Measurements from ENCODE around the gene USP17L20. TPM values are rescaled to one million over a fixed set of nuclear protein-coding genes. Genes with fewer than 3 reads are reported as not detected.

The USP17L20 gene
- total RNA-seq, 1 donor from 2014 or later: not detected

Other genes starting within 250 kb of the USP17L20 start
- gene FAM90A26, start 87.7 kb upstream of the USP17L20 start, total RNA-seq: not detected in 2 replicates
- not detected in 2 replicates for gene USP17L10, start 47.5 kb upstream of the USP17L20 start, total RNA-seq
- gene USP17L11, start 42.7 kb upstream of the USP17L20 start, total RNA-seq: not detected in 2 replicates
- gene USP17L12, start 38.0 kb upstream of the USP17L20 start, total RNA-seq: not detected in 2 replicates
- gene USP17L13, start 33.2 kb upstream of the USP17L20 start, total RNA-seq: not detected in 2 replicates
- not detected in 2 replicates for gene USP17L15, start 23.7 kb upstream of the USP17L20 start, total RNA-seq
- gene USP17L17, start 14.2 kb upstream of the USP17L20 start, total RNA-seq: not detected in 2 replicates
- gene USP17L18, start 9.5 kb upstream of the USP17L20 start, total RNA-seq: not detected in 2 replicates
- gene USP17L19, start 4.7 kb upstream of the USP17L20 start, total RNA-seq: not detected in 2 replicates
- gene USP17L21, start 4.7 kb downstream of the USP17L20 start, total RNA-seq: not detected in 2 replicates
- gene USP17L22, start 9.5 kb downstream of the USP17L20 start, total RNA-seq: not detected in 2 replicates
- gene USP17L24, start 67.0 kb downstream of the USP17L20 start, total RNA-seq: not detected in 2 replicates
- gene USP17L25, start 71.8 kb downstream of the USP17L20 start, total RNA-seq: not detected in 2 replicates
- gene USP17L26, start 76.5 kb downstream of the USP17L20 start, total RNA-seq: not detected in 2 replicates
- not detected in 2 replicates for gene USP17L5, start 81.3 kb downstream of the USP17L20 start, total RNA-seq
- not detected in 2 replicates for gene USP17L27, start 86.0 kb downstream of the USP17L20 start, total RNA-seq
- not detected in 2 replicates for gene USP17L28, start 90.8 kb downstream of the USP17L20 start, total RNA-seq
- not detected in 2 replicates for gene USP17L29, start 95.5 kb downstream of the USP17L20 start, total RNA-seq
- not detected in 2 replicates for gene USP17L30, start 105.0 kb downstream of the USP17L20 start, total RNA-seq
- gene DEFB131A, start 186.3 kb downstream of the USP17L20 start, total RNA-seq: not detected in 2 replicates

Data from epithelial cell of proximal tubule (primary cell).